ENCODE results near the gene ADCYAP1R1.

GRCh38 chr7:31007634-31008033 lies 44.5 kb upstream of the ADCYAP1R1 start:
- TF ChIP-seq TAF1 (IDR thresholded peaks at IDR 0.05; ENCODE audit: low read depth, low read length): no peak
- no peak for TF ChIP-seq POLR2A (IDR thresholded peaks at IDR 0.05; ENCODE audit: low read depth, low read length)
- no peak for TF ChIP-seq POLR2AphosphoS5 (IDR thresholded peaks at IDR 0.05; ENCODE audit: low read depth, low read length)
- no peak for TF ChIP-seq SPI1 (IDR thresholded peaks at IDR 0.05; ENCODE audit: low read depth, low read length)
- no peak for TF ChIP-seq POU2F2 (IDR thresholded peaks at IDR 0.05; ENCODE audit: low read depth, low read length)
